Measurements from ENCODE around the gene EPGN.

Gene EPGN

DNA sequence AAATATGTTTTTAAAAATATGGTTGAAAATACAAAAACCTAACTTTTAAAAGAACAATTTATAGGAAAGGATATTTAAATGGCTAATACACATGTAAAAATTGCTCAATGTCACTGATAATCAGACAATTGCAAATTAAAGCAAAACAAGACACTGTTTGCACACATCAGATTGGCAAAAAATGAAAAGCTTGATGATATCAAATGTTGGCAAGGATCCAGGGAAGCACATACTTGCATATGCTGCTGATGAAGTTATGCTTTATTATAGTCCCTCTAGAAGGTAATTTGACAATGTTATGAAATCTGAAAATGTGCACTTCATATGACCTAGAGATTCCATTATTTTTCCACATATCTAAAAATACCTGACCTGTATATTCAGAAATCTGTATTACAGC, 45.7 kb upstream of the EPGN start:
- H3K36me3 ChIP-seq (ENCODE audit: insufficient read depth, low read length): no peaks in the 10 kb centered on the region
- H2AFZ ChIP-seq (ENCODE audit: low read length): no peak overlapping the region
- H3K9me3 ChIP-seq (ENCODE audit: insufficient read depth, low read depth, low read length): no peaks in the 10 kb centered on the region
- H3K9me2 ChIP-seq (replicated peaks; ENCODE audit: low read depth, low read length): no peaks in the 10 kb centered on the region
- no peak overlapping the region for H3K4me3 ChIP-seq (ENCODE audit: low read length, poor library complexity, severe bottlenecking)
- no peaks in the 10 kb centered on the region for H3F3A ChIP-seq (ENCODE audit: low read depth)
- H3K4me1 ChIP-seq (ENCODE audit: insufficient read depth, low read length, poor library complexity, severe bottlenecking): no peaks in the 10 kb centered on the region
- H3K9ac ChIP-seq (ENCODE audit: low read depth, low read length, poor library complexity, severe bottlenecking): no peak overlapping the region
- TF ChIP-seq EZH2phosphoT487 (IDR thresholded peaks at IDR 0.05; ENCODE audit: borderline replicate concordance) (no peak), CTCF (conservative IDR thresholded peaks at IDR 0.05; ENCODE audit: low read length) (no peak)
- no peaks in the 10 kb centered on the region for H3K27me3 ChIP-seq (ENCODE audit: insufficient read depth, low read length, poor library complexity, severe bottlenecking)
- H3K79me2 ChIP-seq (ENCODE audit: insufficient read depth, low read length): no peaks in the 10 kb centered on the region
- H4K20me1 ChIP-seq (ENCODE audit: insufficient read depth, low read length, poor library complexity, severe bottlenecking): no peaks in the 10 kb centered on the region
- H3K4me2 ChIP-seq (ENCODE audit: low read depth, low read length, poor library complexity, severe bottlenecking): no peak overlapping the region

GRCh38 chr4:74263551-74263950, 44.7 kb upstream of the EPGN start:
- H4K20me1 ChIP-seq (ENCODE audit: insufficient read depth, low read length, poor library complexity, severe bottlenecking): no peaks in the 10 kb centered on the region
- H3K9ac ChIP-seq (ENCODE audit: low read depth, low read length, poor library complexity, severe bottlenecking): no peak overlapping the region
- H3K9me2 ChIP-seq (replicated peaks; ENCODE audit: low read depth, low read length): no peaks in the 10 kb centered on the region
- H3K27me3 ChIP-seq (ENCODE audit: insufficient read depth, low read length, poor library complexity, severe bottlenecking): no peaks in the 10 kb centered on the region
- no peak overlapping the region for H3K4me2 ChIP-seq (ENCODE audit: low read depth, low read length, poor library complexity, severe bottlenecking)
- no peaks in the 10 kb centered on the region for H3K36me3 ChIP-seq (ENCODE audit: insufficient read depth, low read length)
- TF ChIP-seq CTCF (conservative IDR thresholded peaks at IDR 0.05; ENCODE audit: low read length) (no peak), EZH2phosphoT487 (IDR thresholded peaks at IDR 0.05; ENCODE audit: borderline replicate concordance) (no peak)
- no peak overlapping the region for H2AFZ ChIP-seq (ENCODE audit: low read length)
- no peak overlapping the region for H3K4me3 ChIP-seq (ENCODE audit: low read length, poor library complexity, severe bottlenecking)
- H3F3A ChIP-seq (ENCODE audit: low read depth): no peaks in the 10 kb centered on the region
- H3K9me3 ChIP-seq (ENCODE audit: insufficient read depth, low read depth, low read length): no peaks in the 10 kb centered on the region
- H3K4me1 ChIP-seq (ENCODE audit: insufficient read depth, low read length, poor library complexity, severe bottlenecking): peaks cover 9% of the 10 kb centered on the region
- H3K79me2 ChIP-seq (ENCODE audit: insufficient read depth, low read length): no peaks in the 10 kb centered on the region

GRCh38 chr4:74266081-74266480, 42.2 kb upstream of the EPGN start:
- Histone ChIP-seq H3K9me2 (replicated peaks; ENCODE audit: low read depth, low read length) (no peaks in the 10 kb centered on the region), H3K27me3 (ENCODE audit: insufficient read depth, low read length, poor library complexity, severe bottlenecking) (no peaks in the 10 kb centered on the region), H4K20me1 (ENCODE audit: insufficient read depth, low read length, poor library complexity, severe bottlenecking) (no peaks in the 10 kb centered on the region), H3K79me2 (ENCODE audit: insufficient read depth, low read length) (no peaks in the 10 kb centered on the region), H3K4me2 (ENCODE audit: low read depth, low read length, poor library complexity, severe bottlenecking) (no peak overlapping the region), H3K36me3 (ENCODE audit: insufficient read depth, low read length) (no peaks in the 10 kb centered on the region), H3K9ac (ENCODE audit: low read depth, low read length, poor library complexity, severe bottlenecking) (no peak overlapping the region), H2AFZ (ENCODE audit: low read length) (no peak overlapping the region), H3K9me3 (ENCODE audit: insufficient read depth, low read depth, low read length) (no peaks in the 10 kb centered on the region), H3F3A (ENCODE audit: low read depth) (no peaks in the 10 kb centered on the region), H3K4me3 (ENCODE audit: low read length, poor library complexity, severe bottlenecking) (no peak overlapping the region), H3K4me1 (ENCODE audit: insufficient read depth, low read length, poor library complexity, severe bottlenecking) (peaks cover 11% of the 10 kb centered on the region)
- TF ChIP-seq CTCF (conservative IDR thresholded peaks at IDR 0.05; ENCODE audit: low read length) (no peak), EZH2phosphoT487 (IDR thresholded peaks at IDR 0.05; ENCODE audit: borderline replicate concordance) (no peak)
